IPS-11a (cell line): ENCODE results near the gene STK32C.
A peak's percentile ranks its signal among the peaks of the same experiment; 100 is the strongest.

Source experiments
- H3K4me3 ChIP-seq: one replicate; pipeline ENCODE4 v1.5.1; 2013; ENCODE audit warnings: low read depth, low read length, control low read depth

Gene STK32C

GRCh38 chr10:132250481-132251475 is 57.0 kb downstream of the STK32C start:
- H3K4me3 ChIP-seq: no peak overlapping the region

DNA sequence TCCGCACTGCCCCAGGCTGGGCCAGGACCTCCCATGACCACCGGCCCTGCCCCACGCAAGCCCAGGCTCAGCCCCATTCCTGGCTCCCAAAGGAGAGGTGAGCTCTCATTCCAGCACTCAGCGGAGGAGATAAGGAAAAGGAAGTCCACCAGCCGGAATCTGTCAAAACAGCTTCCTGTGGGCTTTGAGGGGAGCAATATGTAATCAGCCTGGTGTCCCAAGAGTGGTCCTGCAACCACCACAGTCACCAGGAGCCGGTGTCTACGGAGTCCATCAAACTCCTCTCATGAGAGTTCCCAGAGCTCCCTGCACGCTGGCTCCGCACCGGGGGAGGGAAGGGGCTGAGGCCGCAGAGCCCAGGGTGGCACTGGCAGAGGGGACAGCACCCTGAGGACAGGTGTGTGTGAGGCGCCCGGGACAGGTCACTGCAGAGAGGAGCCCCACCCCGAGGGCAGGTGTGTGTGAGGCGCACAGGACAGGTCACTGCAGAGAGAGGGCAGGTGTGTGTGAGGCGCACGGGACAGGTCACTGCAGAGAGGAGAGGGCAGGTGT is 57.9 kb downstream of the STK32C start:
- H3K4me3 ChIP-seq: no peak overlapping the region

DNA sequence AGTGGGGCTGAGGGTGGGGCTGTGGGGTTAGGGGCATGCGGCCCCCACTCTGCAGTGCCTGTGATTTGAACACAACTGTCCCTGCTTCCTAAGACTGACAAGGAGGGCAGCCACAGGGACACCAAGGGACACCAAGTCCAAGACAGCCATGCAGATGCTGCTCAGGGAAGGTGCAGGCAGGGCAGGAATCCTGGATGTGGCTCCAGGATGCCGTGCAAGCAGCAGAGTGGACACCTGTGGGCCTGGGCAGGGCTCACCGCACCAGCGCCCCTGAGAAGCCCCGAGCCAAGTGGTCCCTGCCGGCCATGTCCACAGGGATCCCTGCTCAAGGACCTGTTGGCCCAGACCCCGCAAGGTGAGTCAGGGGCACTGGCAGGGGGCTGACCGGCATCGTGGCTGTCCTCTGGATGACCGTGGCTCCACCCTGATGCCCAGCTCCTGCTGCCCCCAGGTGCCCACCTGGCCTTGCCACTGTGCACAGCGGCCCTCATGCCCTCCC is 58.5 kb downstream of the STK32C start:
- no peak overlapping the region for H3K4me3 ChIP-seq

- peak overlapping the region; percentile 4 for H3K4me3 ChIP-seq
Measured at GRCh38 chr10:132248455-132249225, 59.1 kb downstream of the STK32C start.

DNA sequence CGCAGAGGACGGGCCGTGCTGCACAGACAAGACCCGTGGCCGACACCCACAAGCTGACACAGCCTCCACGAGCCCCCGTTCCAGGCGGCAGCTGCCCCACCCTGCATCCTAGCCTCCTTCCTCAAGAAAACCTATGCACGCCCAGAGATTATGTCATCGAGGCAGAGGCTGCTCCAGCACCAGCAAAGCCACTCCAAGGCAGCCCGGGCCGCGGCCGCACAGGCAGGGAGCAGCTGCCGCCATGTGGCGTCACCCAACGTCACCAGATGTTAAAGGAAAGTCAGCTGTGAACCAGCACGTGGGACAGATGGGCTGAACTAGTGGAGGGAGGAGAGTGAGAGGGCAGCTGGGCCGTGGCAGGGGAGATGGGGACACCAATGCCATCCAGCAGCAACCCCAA is 59.8 kb downstream of the STK32C start:
- no peak overlapping the region for H3K4me3 ChIP-seq

GRCh38 chr10:132246296-132246695 is 61.5 kb downstream of the STK32C start:
- no peak overlapping the region for H3K4me3 ChIP-seq

DNA sequence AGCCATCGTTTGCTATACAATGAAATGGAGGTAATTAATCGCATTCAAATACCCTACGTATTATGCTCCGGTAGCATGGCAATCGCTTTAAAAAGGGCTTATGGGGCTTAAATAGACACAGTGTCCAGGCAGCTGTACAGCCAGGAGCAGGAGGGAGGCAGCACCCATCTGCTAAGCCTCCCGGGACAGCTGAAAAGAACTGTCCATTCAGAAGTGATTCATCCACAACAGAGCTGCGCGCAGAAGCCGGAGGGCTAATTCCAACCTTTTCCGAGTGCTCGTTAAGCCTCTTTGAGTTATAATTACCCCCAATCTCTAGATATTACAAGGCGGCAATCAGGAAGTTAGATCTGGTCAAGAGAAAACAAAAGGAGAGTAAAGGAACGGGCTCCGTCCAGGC is 62.7 kb downstream of the STK32C start:
- H3K4me3 ChIP-seq: no peak overlapping the region

GRCh38 chr10:132243626-132244025 is 64.1 kb downstream of the STK32C start:
- H3K4me3 ChIP-seq: no peak overlapping the region

- no peak overlapping the region for H3K4me3 ChIP-seq
Measured at GRCh38 chr10:132243141-132243540, 64.6 kb downstream of the STK32C start.

DNA sequence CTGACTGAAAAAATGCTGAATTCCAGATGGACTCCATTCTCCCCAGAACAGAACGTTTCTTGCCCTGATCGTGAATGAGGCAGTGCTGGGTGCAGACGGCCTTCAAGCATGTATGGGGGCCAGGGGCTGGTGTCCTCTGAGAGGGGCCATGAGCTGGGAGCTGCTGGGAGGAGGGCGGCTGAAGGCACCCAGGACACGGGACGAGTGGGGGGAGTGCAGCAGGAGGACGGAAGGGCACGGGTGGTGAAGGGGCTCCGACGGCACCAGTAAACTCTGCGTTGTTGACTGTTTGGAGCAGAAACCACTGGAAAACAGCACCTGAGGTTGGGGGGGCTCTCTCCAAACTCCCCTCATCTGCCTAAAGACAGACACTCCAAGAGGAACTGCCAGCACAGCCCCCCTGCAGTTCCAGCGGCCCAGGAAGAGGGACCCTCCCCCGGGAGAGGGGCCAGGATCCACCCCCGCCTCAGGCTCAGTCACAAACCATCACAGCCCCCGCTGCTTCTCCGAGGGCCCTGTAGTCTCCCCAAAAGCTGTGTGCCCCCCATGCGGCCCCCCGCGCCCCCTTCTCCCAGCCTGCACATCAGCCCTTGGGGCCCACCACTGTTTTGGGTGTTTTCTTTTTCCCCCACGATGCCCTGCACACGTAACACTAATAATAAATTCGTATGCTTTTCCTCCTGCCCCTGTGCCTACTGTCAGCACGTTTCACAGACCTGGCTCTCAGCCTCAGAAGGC is 65.5 kb downstream of the STK32C start:
- no peak overlapping the region for H3K4me3 ChIP-seq

DNA sequence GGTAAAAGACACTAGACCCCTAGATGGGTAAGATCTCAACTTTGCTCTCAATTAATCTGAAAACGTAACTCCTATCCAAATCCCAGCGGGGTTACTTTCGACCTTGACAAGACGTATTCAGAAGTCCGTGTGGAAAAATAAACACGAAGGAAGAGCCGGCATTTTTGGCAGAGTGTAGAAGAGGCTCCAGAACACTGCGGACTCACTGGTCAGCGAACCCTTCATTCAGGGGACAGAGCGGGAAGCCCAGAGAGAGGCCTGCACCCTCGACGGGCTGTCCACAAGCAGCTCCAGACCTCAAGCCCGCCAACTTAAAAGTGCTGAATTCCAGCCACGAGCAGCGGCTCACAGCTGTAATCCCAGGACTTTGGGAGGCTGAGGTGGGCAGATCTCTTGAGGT is 66.3 kb downstream of the STK32C start:
- no peak overlapping the region for H3K4me3 ChIP-seq

DNA sequence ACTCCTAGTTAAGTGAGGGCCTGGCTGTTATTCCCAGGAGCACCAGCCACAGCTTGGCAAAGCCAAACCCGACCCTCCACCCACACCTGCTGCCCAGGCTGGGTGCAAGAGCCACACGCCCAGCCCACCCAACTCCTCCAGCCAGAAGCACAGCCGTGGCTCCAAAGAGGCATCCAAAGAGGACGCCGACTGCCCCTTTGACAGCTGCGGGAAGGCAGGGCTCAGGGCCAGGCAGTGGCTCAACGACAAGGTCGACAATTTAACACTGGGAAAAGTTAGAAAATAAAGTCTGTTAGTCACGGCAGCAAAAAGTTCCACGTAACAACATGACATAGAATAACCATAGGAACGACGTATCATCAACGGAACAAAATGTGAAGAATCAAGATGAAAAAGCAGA is 66.7 kb downstream of the STK32C start:
- no peak overlapping the region for H3K4me3 ChIP-seq

DNA sequence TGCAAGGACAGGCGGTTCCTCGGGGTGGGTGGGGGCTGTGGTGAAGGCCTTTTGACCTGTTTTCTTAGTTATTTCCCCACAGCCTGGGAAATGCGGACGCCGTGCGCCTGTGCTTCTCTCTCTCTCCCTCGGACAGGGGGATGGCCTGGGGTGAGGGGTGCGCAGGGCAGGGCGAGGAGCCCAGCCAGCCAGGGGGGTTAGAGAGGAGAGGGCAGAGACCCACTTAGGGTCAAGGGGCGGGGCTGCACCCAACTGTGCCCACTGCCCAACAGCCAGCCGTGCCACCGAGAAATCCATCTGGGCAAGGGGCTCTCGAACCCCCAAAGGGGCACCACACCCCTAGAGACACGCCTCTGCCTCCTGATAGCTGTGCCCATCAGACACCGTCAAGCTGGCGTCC is 67.2 kb downstream of the STK32C start:
- H3K4me3 ChIP-seq: no peak overlapping the region

DNA sequence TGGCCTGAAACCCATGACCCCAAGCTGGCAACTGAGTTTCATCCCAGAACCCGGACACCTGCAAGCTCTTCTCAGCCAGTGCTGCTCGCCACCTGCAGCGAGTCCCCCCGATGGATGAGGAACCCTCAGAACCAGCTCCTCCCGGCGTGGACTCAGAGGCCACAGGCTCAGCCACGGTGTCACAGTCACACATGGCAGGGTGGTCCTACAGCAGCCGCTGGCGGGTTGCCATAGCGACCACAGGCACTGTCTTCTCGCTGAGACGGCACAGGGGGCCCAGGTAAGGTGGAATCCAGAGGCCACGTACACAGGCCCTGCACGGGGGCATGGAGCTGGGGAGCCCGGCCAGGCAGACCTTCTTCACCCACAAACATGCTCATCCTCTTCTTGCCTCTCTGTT is 67.6 kb downstream of the STK32C start:
- no peak overlapping the region for H3K4me3 ChIP-seq

GRCh38 chr10:132239126-132240031 is 68.4 kb downstream of the STK32C start:
- H3K4me3 ChIP-seq: no peak overlapping the region

DNA sequence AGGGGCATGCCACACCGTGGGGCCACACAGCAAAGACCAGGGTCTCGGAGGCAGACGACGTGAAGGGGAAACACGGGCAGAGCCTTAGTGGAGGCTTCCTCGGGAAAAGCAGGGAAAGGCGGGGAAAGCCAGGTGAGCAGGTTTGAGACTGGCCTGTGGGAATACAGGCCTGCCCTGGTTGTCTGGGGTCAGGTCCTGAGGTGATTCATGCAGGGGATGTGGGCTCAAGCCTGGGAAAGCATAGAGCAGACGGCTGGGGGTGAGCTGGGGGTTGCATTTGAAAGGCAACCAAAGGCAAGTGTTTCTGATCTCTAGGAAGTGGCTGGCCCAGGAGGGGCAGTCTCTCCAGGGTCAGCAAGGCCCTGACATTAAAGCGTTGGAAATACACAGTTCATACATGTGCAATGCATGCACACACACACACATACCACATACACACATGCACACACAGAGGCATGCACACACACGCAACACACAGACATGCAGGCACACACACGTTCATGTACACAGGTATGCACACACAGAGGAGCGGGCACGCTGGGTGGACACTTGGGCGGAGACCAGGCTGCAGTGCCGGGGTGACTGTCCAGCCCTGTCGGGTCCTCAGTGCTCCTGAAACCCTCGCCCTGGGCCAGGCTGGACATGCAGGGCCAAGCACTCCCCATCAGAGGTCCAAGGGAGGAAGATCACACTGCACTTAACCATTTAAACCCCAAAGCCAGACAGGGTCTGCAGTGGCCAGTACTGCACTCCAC is 69.2 kb downstream of the STK32C start:
- H3K4me3 ChIP-seq: no peak overlapping the region

DNA sequence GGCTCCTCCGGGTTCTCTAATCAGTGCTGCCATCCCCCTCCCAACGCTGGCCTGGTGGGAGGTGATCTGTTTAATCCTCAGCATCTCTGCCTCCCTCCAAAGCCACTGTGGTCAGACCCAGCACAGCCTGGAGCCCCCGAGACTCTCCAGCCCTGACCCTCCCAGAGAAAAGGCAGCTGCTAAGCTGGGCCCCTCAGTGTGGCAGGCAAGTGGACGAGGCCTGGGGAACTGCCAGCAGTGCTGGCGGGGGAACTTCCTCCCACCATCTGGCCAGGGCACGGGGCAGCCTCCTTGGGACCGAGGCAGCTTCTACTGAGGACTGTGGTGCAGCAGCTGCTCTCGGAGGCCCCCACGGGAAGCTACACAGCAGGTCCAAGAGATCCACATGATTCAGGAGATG is 69.9 kb downstream of the STK32C start:
- H3K4me3 ChIP-seq: no peak overlapping the region

DNA sequence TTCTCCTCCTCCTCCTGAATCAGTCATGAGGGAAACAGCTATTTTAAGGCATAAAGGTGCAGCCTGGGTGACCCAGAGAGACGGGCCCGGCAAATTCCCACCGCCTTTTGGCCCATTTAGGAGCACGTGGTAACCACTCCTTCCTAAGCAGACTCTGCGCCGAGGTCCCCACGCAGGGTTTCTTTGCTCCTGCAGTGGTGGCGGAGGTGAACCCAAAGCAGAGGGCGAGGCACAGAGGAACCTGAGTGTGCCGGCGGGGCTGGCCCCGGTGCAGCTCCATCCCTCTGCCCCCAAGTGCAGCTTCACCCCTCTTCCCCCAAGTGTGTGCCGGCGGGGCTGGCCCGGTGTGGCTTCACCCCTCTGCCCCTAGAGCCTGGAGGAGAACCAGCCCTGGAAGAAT is 70.4 kb downstream of the STK32C start:
- H3K4me3 ChIP-seq: no peak overlapping the region

GRCh38 chr10:132236881-132237280 is 70.9 kb downstream of the STK32C start:
- H3K4me3 ChIP-seq: no peak overlapping the region
